Measurements from ENCODE around the gene SPRR5. TPM values are rescaled to one million over a fixed set of nuclear protein-coding genes. Genes with fewer than 3 reads are reported as not detected.

The SPRR5 gene
- total RNA-seq, 1 donor from 2014 or later, result not detected

DNA sequence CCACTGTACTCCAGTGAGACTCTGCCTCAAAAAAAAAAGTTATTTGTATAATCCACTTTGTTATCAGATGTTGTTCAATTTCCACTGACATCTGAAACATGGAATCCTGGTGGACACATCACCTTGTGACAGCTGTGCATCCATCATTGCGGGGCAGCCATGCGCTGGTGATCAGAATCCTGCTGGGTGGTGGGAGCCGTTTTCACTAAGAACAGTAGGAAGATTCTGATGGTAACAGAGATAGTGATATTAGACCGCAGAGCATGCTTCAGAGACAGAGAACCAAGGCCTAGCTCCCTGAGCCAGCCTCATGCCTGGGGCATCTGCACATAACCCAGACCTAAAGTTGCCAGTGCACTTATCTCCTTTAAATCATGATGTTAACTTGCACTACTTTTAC, 51.5 kb downstream of the SPRR5 start:
- no peaks in the 10 kb centered on the region for H3K4me1 Mint-ChIP-seq
- peaks cover 16% of the 10 kb centered on the region for H3K27me3 Mint-ChIP-seq
- H3K4me3 Mint-ChIP-seq, result no peak overlapping the region
- TF ChIP-seq, protein P1, sequence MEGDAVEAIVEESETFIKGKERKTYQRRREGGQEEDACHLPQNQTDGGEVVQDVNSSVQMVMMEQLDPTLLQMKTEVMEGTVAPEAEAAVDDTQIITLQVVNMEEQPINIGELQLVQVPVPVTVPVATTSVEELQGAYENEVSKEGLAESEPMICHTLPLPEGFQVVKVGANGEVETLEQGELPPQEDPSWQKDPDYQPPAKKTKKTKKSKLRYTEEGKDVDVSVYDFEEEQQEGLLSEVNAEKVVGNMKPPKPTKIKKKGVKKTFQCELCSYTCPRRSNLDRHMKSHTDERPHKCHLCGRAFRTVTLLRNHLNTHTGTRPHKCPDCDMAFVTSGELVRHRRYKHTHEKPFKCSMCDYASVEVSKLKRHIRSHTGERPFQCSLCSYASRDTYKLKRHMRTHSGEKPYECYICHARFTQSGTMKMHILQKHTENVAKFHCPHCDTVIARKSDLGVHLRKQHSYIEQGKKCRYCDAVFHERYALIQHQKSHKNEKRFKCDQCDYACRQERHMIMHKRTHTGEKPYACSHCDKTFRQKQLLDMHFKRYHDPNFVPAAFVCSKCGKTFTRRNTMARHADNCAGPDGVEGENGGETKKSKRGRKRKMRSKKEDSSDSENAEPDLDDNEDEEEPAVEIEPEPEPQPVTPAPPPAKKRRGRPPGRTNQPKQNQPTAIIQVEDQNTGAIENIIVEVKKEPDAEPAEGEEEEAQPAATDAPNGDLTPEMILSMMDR (IDR thresholded peaks at IDR 0.05), result no peak
- intact Hi-C loops (cut with micrococcal nuclease), result no loop called here
- POLR2A ChIA-PET, result no interaction called here
- no peak overlapping the region for H3K27ac Mint-ChIP-seq
- no peak for ATAC-seq (ENCODE audit: low read depth)
- CTCF ChIA-PET, result no interaction called here
- no peak for DNase-seq
- no peaks in the 10 kb centered on the region for H3K36me3 Mint-ChIP-seq (ENCODE audit: low read depth)
- H3K9me3 Mint-ChIP-seq, result peaks cover 6% of the 10 kb centered on the region

Other genes with a start within 250 kb of the SPRR5 start
- not detected in 2 replicates for gene LCE2A, start 248.9 kb upstream of the SPRR5 start, total RNA-seq
- gene LCE4A, start 239.0 kb upstream of the SPRR5 start, total RNA-seq, result not detected in 2 replicates
- gene KPRP, start 189.2 kb upstream of the SPRR5 start, total RNA-seq, result not detected in 2 replicates
- not detected in 2 replicates for gene LCE1F, start 172.1 kb upstream of the SPRR5 start, total RNA-seq
- gene LCE1E, start 160.9 kb upstream of the SPRR5 start, total RNA-seq, result not detected in 2 replicates
- not detected in 2 replicates for gene LCE1D, start 150.5 kb upstream of the SPRR5 start, total RNA-seq
- gene LCE1C, start 140.6 kb upstream of the SPRR5 start, total RNA-seq, result not detected in 2 replicates
- gene LCE1B, start 135.2 kb upstream of the SPRR5 start, total RNA-seq, result not detected in 2 replicates
- not detected in 2 replicates for gene LCE1A, start 119.7 kb upstream of the SPRR5 start, total RNA-seq
- gene LCE6A, start 104.3 kb upstream of the SPRR5 start, total RNA-seq, result not detected in 2 replicates
- gene LCE7A, start 87.2 kb upstream of the SPRR5 start, total RNA-seq, result not detected in 2 replicates
- not detected in 2 replicates for gene SMCP, start 68.9 kb upstream of the SPRR5 start, total RNA-seq
- gene IVL, start 38.7 kb upstream of the SPRR5 start, total RNA-seq, result not detected in 2 replicates
- not detected in 2 replicates for gene SPRR4, start 23.4 kb downstream of the SPRR5 start, total RNA-seq
- not detected in 2 replicates for gene SPRR1A, start 36.9 kb downstream of the SPRR5 start, total RNA-seq
- not detected in 2 replicates for gene SPRR3, start 54.5 kb downstream of the SPRR5 start, total RNA-seq
- gene SPRR1B, start 84.0 kb downstream of the SPRR5 start, total RNA-seq, result not detected in 2 replicates
- not detected in 2 replicates for gene SPRR2D, start 93.9 kb downstream of the SPRR5 start, total RNA-seq
- gene SPRR2A, start 110.3 kb downstream of the SPRR5 start, total RNA-seq, result not detected in 2 replicates
- gene SPRR2B, start 124.4 kb downstream of the SPRR5 start, total RNA-seq, result not detected in 2 replicates
- gene SPRR2E, start 147.3 kb downstream of the SPRR5 start, total RNA-seq, result not detected in 2 replicates
- not detected in 2 replicates for gene SPRR2F, start 166.3 kb downstream of the SPRR5 start, total RNA-seq
- not detected in 2 replicates for gene SPRR2G, start 203.7 kb downstream of the SPRR5 start, total RNA-seq